Thoracic aorta (tissue), 2 donors: ENCODE measurements around the gene PHACTR4. TPM values are rescaled to one million over a fixed set of nuclear protein-coding genes. Genes with fewer than 3 reads are reported as not detected.
"Not testable (repeated sequence)": the region's sequence is repeated elsewhere in the genome, so short reads cannot be mapped to it uniquely, and the experiment has no call there.

ENCODE experiments used
- ATAC-seq: fragments of 150-250 bp; one replicate; pipeline ENCODE4 v1.8.0; 2017; ENCODE audit warnings: low read depth; ENCODE audit not compliant: insufficient number of reproducible peaks, low FRiP score
- DNase-seq: peaks from one replicate; pipeline ENCODE4 v3.0.0-alpha.2; 2020; ENCODE audit warnings: low spot score
- H3K27ac ChIP-seq, 2 donors: fragments of 200-600 bp; sonication (generic); 1 replicate in 1 of 2; 2 replicates in 1 of 2; pipeline ENCODE4 v1.5.1; 2016; ENCODE audit warnings: mild to moderate bottlenecking in 2 of 2, moderate library complexity in 2 of 2
- H3K27me3 ChIP-seq: fragments of 200-600 bp; sonication (generic); replicated peaks from 2 replicates; pipeline ENCODE4 v1.6.0; 2016; ENCODE audit warnings: mild to moderate bottlenecking; ENCODE audit not compliant: insufficient read depth
- H3K36me3 ChIP-seq: fragments of 200-600 bp; sonication (generic); one replicate; pipeline ENCODE4 v1.5.1; 2016
- H3K4me1 ChIP-seq, 2 donors: fragments of 200-600 bp; sonication (generic); 1 replicate in 1 of 2; 2 replicates in 1 of 2; pipeline versions ENCODE4 v1.5.1 to v1.6.0; 2016; ENCODE audit warnings: low read depth in 2 of 2, mild to moderate bottlenecking in 1 of 2; ENCODE audit not compliant: control insufficient read depth in 1 of 2
- H3K4me3 ChIP-seq: fragments of 200-600 bp; sonication (generic); 2 replicates; pipeline ENCODE4 v1.5.1; 2016; ENCODE audit warnings: mild to moderate bottlenecking
- H3K9me3 ChIP-seq: fragments of 200-600 bp; sonication (generic); 2 replicates; pipeline ENCODE4 v1.5.1; 2016
- CTCF ChIP-seq: fragments of 200-600 bp; sonication (generic); IDR thresholded peaks from one replicate; pipeline ENCODE4 v1.5.1; 2019; ENCODE audit warnings: antibody characterized with exemption
- total RNA-seq, 2 donors: library from RNA; depleted of rRNA; stranded (reverse); fragments of >200 nt; gene quantifications; one replicate each; pipeline versions ENCODE4 v1.1.0 to v1.2.3, GENCODE V29; 2016

The PHACTR4 gene
- total RNA-seq, 2 donors from 2014 or later: 17.6 to 30.8 TPM

DNA sequence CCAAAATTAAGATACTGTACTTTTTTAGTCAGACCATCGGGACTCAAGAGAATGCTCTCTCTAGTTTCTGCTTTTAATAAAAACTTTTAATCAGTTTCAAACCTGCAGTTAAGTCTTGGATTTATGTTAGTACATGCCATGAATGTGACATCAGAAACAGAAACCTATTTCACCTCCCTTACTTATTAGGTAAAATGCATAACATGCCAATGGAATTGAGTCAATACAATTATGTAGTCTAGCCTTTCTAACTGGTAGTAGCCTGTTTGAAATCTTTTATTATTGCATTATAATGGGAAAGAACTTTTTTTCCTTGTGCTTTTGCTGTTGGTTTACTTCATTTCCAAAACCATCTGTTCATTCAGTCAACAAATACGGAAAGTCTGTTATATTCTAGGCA is 4.8 kb downstream of the PHACTR4 start:
- DNase-seq (no peak), ATAC-seq (no peak)
- Histone ChIP-seq H3K9me3 (no peaks in the 10 kb centered on the region), H3K27me3 (no peaks in the 10 kb centered on the region), H3K36me3 (no peaks in the 10 kb centered on the region), H3K4me3 (no peak overlapping the region), H3K27ac (peak overlapping the region; percentile 26 to 33), H3K4me1 (peaks cover 14 to 39% of the 10 kb centered on the region in 2 donors)
- TF ChIP-seq CTCF: no peak

- not testable (repeated sequence) for ATAC-seq, H3K4me3 ChIP-seq
Observed at GRCh38 chr1:28375598-28375997, 6.1 kb downstream of the PHACTR4 start.

GRCh38 chr1:28376195-28376594 is 6.7 kb downstream of the PHACTR4 start:
- not testable (repeated sequence) for H3K27ac ChIP-seq, H3K9me3 ChIP-seq, H3K27me3 ChIP-seq, ATAC-seq, H3K4me3 ChIP-seq, H3K36me3 ChIP-seq, DNase-seq
- peaks cover 10 to 32% of the 10 kb centered on the region in 2 donors for H3K4me1 ChIP-seq

More at GRCh38 chr1:28375598-28375997, 6.1 kb downstream of the PHACTR4 start:
- not testable (repeated sequence) for H3K27me3 ChIP-seq, DNase-seq, H3K9me3 ChIP-seq, H3K27ac ChIP-seq, H3K36me3 ChIP-seq
- peaks cover 14 to 37% of the 10 kb centered on the region in 2 donors for H3K4me1 ChIP-seq

- ATAC-seq (no peak), DNase-seq (no peak)
- H3K27me3 ChIP-seq: no peaks in the 10 kb centered on the region
- no peak overlapping the region for H3K27ac ChIP-seq
- no peaks in the 10 kb centered on the region for H3K36me3 ChIP-seq
- TF ChIP-seq CTCF: no peak
- H3K9me3 ChIP-seq: no peaks in the 10 kb centered on the region
- no peak overlapping the region for H3K4me3 ChIP-seq
- peaks cover under 1 to 10% of the 10 kb centered on the region in 2 donors for H3K4me1 ChIP-seq
Observed at GRCh38 chr1:28378906-28379305, 9.4 kb downstream of the PHACTR4 start.

- DNase-seq: no peak
- ATAC-seq: no peak
- no peaks in the 10 kb centered on the region for H3K27me3 ChIP-seq
- H3K9me3 ChIP-seq: no peaks in the 10 kb centered on the region
- no peak overlapping the region for H3K4me3 ChIP-seq
- no peak for TF ChIP-seq CTCF
- no peaks in the 10 kb centered on the region for H3K36me3 ChIP-seq
- no peak overlapping the region for H3K27ac ChIP-seq
- no peaks in the 10 kb centered on the region for H3K4me1 ChIP-seq
Observed at GRCh38 chr1:28380394-28380793, 10.9 kb downstream of the PHACTR4 start.

- not testable (repeated sequence) for H3K4me3 ChIP-seq, ATAC-seq, H3K27ac ChIP-seq, H3K4me1 ChIP-seq, H3K36me3 ChIP-seq, H3K27me3 ChIP-seq, DNase-seq, H3K9me3 ChIP-seq
Observed at GRCh38 chr1:28383785-28384184, 14.2 kb downstream of the PHACTR4 start.

GRCh38 chr1:28392027-28392652 is 22.6 kb downstream of the PHACTR4 start:
- no peak for TF ChIP-seq CTCF
- H3K4me3 ChIP-seq: no peak overlapping the region
- no peaks in the 10 kb centered on the region for H3K9me3 ChIP-seq
- ATAC-seq (no peak), DNase-seq (no peak)
- no peaks in the 10 kb centered on the region for H3K36me3 ChIP-seq
- peaks cover 0 to 7% of the 10 kb centered on the region in 2 donors for H3K4me1 ChIP-seq
- H3K27me3 ChIP-seq: no peaks in the 10 kb centered on the region
- H3K27ac ChIP-seq: no peak overlapping the region
